HG02840 (cell line): ENCODE data around the gene TNK1.

Source experiments
- ATAC-seq: cut with Tn5 transposase; IDR thresholded peaks from one replicate; pipeline ENCODE4 v1.9.1; 2021; ENCODE audit warnings: mild to moderate bottlenecking, moderate library complexity, moderate number of reproducible peaks; ENCODE audit not compliant: unreplicated experiment, low FRiP score

TNK1 gene

GRCh38 chr17:7408252-7408727, 27.4 kb downstream of the TNK1 start:
- ATAC-seq, result no peak

GRCh38 chr17:7408863-7409262, 28.0 kb downstream of the TNK1 start:
- no peak for ATAC-seq

- ATAC-seq, result no peak
Observed at GRCh38 chr17:7409716-7410115, 28.8 kb downstream of the TNK1 start.

- no peak for ATAC-seq
Observed at GRCh38 chr17:7410634-7411426, 29.9 kb downstream of the TNK1 start.

GRCh38 chr17:7411427-7411750, 30.5 kb downstream of the TNK1 start:
- no peak for ATAC-seq

- no peak for ATAC-seq
Observed at GRCh38 chr17:7413346-7413985, 32.6 kb downstream of the TNK1 start.

GRCh38 chr17:7414837-7415236, 33.9 kb downstream of the TNK1 start:
- ATAC-seq, result no peak

GRCh38 chr17:7415784-7416183, 34.9 kb downstream of the TNK1 start:
- ATAC-seq, result no peak

GRCh38 chr17:7416323-7416722, 35.4 kb downstream of the TNK1 start:
- ATAC-seq, result no peak

GRCh38 chr17:7417056-7417655, 36.3 kb downstream of the TNK1 start:
- ATAC-seq, result no peak

- no peak for ATAC-seq
Observed at GRCh38 chr17:7418472-7419152, 37.7 kb downstream of the TNK1 start.

GRCh38 chr17:7419819-7420610, 39.1 kb downstream of the TNK1 start, which contains the start of gene SPEM1:
Gene SPEM1, plus strand, starts transcription at chr17:7420324. Its CDS starts 61 bp downstream, at chr17:7420385.
- no peak for ATAC-seq

GRCh38 chr17:7421186-7421585, 40.3 kb downstream of the TNK1 start:
- ATAC-seq, result no peak

GRCh38 chr17:7423679-7424078, 42.8 kb downstream of the TNK1 start:
- ATAC-seq, result no peak

- ATAC-seq, result no peak
Observed at GRCh38 chr17:7425316-7425715, 44.4 kb downstream of the TNK1 start, which contains the start of gene SPEM2. Gene SPEM2, plus strand, starts transcription at chr17:7425616. Its CDS starts 73 bp downstream, at chr17:7425689.

- no peak for ATAC-seq
Observed at GRCh38 chr17:7425756-7426155, 44.9 kb downstream of the TNK1 start.

GRCh38 chr17:7426203-7426863, 45.4 kb downstream of the TNK1 start:
- ATAC-seq, result no peak

- no peak for ATAC-seq
Observed at GRCh38 chr17:7426896-7427489, 46.1 kb downstream of the TNK1 start.

GRCh38 chr17:7427549-7427948, 46.7 kb downstream of the TNK1 start:
- ATAC-seq, result no peak
